ENCODE measurements around the gene MMP28. TPM values are rescaled to one million over a fixed set of nuclear protein-coding genes. Genes with fewer than 3 reads are reported as not detected.

Gene MMP28
- total RNA-seq, 1 donor from 2014 or later, result 44.6 TPM

DNA sequence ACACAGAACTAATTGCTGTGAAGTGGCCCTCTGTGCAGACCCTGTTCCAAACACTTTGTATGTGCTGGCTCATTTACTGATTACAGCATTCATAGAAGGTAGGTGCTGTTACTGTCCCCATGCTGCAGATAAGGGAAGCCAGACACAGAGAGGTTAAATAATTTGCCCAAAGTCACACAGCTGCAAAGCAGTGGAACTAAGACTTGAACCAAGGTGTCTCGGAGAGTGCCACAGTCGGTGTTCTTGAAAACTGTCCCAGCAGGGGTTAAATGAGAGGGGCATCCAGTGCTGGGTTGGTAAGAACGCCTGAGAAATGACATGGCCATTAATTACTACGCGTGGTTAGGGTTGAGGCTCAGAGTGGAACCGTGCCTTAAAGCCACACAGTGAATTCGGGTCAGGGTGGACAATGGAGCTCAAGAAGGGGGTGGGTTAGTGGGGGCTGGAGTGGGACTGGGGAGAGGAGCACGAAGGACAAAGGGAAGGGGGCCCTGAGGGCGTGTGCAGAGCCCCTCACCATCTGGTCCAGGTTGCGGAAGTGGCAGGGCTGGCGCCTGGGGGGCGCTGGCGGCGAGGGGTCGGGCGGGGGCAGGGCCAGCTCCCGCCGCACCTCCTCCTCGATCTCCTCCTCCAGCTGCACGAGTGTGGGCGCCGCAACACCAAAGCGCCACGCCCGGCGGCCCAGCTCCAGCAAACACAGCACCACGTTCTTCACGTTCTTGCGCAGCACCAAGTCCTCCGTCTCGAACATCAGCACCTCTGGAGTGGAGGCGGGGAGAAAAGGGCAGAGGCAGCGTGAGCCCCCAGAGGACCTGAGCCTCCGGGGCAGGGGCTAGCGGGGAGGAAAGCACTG, 45.7 kb downstream of the MMP28 start:
- Histone ChIP-seq H3K4me3 (no peak overlapping the region), H3K9me3 (no peaks in the 10 kb centered on the region), H3K27ac (no peak overlapping the region), H3K27me3 (no peaks in the 10 kb centered on the region), H3K4me1 (peaks cover 0 to 5% of the 10 kb centered on the region in 2 donors), H3K36me3 (no peaks in the 10 kb centered on the region)
- TF ChIP-seq, protein P1, sequence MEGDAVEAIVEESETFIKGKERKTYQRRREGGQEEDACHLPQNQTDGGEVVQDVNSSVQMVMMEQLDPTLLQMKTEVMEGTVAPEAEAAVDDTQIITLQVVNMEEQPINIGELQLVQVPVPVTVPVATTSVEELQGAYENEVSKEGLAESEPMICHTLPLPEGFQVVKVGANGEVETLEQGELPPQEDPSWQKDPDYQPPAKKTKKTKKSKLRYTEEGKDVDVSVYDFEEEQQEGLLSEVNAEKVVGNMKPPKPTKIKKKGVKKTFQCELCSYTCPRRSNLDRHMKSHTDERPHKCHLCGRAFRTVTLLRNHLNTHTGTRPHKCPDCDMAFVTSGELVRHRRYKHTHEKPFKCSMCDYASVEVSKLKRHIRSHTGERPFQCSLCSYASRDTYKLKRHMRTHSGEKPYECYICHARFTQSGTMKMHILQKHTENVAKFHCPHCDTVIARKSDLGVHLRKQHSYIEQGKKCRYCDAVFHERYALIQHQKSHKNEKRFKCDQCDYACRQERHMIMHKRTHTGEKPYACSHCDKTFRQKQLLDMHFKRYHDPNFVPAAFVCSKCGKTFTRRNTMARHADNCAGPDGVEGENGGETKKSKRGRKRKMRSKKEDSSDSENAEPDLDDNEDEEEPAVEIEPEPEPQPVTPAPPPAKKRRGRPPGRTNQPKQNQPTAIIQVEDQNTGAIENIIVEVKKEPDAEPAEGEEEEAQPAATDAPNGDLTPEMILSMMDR (IDR thresholded peaks at IDR 0.05), result no peak
- DNase-seq (ENCODE audit: low spot score in 2 of 2), result no peak
- intact Hi-C loops (cut with DNase I), result loop anchor here (5.0 kb wide), 1 partner anchor 87 kb away; no protein-coding TSS in a partner anchor

DNA sequence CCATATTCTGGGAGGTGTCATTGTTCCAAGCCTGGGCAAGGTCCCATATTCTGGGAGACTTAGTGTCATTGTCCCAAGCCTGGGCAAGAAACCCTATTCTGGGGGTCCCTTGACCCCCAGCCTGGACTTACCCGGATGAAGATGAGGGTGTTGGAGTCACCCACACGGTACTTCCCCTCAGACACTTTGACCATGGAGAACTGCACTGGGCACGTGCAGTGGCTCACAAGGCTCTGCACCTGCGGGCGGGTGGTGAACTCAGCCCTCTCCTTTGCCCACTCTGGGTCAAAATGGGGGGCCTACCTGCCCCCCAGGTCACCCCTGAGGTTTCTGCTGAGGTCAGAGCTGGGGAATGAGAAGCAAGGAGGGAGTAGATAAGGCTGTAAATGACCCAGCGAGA, 46.5 kb downstream of the MMP28 start:
- H3K4me3 ChIP-seq, result no peak overlapping the region
- intact Hi-C loops (cut with DNase I), result loop anchor here (5.0 kb wide), 1 partner anchor 87 kb away; no protein-coding TSS in a partner anchor
- peaks cover 3% of the 10 kb centered on the region for H3K27me3 ChIP-seq
- TF ChIP-seq, protein P1 (IDR thresholded peaks at IDR 0.05), result no peak
- H3K27ac ChIP-seq, result no peak overlapping the region
- H3K9me3 ChIP-seq, result no peaks in the 10 kb centered on the region
- H3K4me1 ChIP-seq, result peaks cover 0 to 5% of the 10 kb centered on the region in 2 donors
- no peak for DNase-seq (ENCODE audit: low spot score in 2 of 2)
- no peaks in the 10 kb centered on the region for H3K36me3 ChIP-seq

DNA sequence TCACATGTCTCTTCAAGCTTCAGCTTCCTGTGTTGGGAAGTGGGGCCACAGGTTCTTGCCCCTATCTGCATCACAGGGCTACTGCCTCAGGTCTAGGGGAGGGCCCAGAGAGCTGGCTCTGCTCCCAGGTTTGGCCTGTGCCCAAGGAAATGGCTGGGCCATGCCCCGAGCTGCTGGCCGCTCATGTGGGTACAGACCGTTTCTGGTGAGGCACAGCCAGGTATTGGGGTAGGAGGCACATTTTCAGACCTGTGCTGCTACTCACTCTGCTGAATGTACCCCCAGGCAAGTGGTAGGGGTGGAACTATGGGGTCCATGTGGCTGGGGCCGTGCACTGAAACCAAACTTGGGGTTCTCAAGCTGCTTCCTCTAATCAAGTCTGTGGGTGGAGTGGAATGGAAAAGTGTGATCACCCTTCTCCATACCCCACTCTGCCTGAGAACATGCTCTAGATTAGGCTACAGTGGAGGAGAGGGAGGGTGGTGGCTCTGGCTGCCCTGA, 47.0 kb downstream of the MMP28 start:
- Histone ChIP-seq H3K4me1 (peaks cover 0 to 5% of the 10 kb centered on the region in 2 donors), H3K4me3 (no peak overlapping the region), H3K27ac (no peak overlapping the region), H3K36me3 (no peaks in the 10 kb centered on the region), H3K27me3 (peaks cover 5% of the 10 kb centered on the region), H3K9me3 (no peaks in the 10 kb centered on the region)
- DNase-seq (ENCODE audit: low spot score in 2 of 2), result no peak
- TF ChIP-seq, protein P1 (IDR thresholded peaks at IDR 0.05), result no peak
- intact Hi-C loops (cut with DNase I), result loop anchor here (5.0 kb wide), 1 partner anchor 86 kb away; no protein-coding TSS in a partner anchor

DNA sequence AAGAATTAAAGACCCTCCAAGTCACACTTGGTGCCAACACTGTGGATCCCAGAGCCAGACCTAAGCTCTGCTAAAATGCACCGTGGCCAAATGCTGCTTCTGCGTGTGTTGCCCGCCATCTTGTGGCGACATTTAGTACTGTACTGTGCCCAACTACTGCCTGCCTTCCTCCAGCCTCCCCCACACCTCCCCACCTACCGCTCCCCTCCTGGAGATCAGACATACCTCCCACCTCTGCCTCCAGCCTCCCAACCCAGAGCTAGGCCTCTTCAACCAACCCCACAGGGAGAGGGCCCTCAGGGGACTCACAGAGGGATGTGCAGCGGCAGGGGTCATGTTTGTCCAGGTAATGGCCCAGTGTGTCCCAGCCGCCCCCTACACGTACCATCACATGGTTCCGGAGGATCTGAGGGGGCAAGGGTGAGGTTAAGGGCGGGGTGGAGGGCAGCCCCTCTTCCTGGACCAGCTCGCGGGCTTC, 47.9 kb downstream of the MMP28 start:
- DNase-seq (ENCODE audit: low spot score in 2 of 2), result peak in 1 of 2 donors; percentile 82
- Histone ChIP-seq H3K4me3 (no peak overlapping the region), H3K36me3 (no peaks in the 10 kb centered on the region), H3K27ac (no peak overlapping the region), H3K9me3 (no peaks in the 10 kb centered on the region), H3K27me3 (peaks cover 5% of the 10 kb centered on the region), H3K4me1 (peaks cover 0 to 5% of the 10 kb centered on the region in 2 donors)
- TF ChIP-seq, protein P1 (IDR thresholded peaks at IDR 0.05), result peak; percentile 90 to 92 (median 91)
- intact Hi-C loops (cut with DNase I), result loop anchor here (2.0 to 5.0 kb wide), 2 partner anchors 85 to 135 kb away; no protein-coding TSS in a partner anchor

DNA sequence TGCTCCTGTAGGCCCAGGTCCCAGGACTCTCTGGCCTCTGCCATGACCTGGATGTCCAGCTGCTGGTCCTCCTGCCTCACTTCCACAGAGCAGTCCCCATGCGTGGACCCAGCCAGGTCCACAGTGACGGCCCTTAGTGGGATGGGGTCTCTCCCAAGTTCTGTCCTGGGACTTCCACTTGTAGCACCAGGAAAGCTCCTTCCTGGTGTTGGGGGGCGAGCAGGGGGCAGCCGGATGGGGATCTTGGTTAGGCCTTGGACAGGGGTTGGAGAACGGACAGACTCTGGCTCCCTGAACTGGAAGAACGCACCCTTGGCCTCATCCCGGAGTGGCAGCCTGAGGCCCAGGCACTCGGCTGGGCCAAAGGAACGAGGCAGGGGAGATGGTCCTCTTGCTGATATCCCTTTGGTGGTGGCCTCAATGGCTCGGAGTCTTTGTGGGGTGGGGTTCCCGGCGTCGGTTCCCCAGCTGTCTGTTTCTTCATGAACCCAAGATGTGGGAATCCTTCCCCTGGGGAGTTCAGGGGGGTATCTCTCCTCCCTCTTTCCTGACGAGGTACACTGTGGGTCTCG, 49.6 kb downstream of the MMP28 start:
- TF ChIP-seq, protein P1 (IDR thresholded peaks at IDR 0.05), result no peak
- peaks cover 16% of the 10 kb centered on the region for H3K27me3 ChIP-seq
- intact Hi-C loops (cut with DNase I), result loop anchor here (2.0 to 5.0 kb wide), 2 partner anchors 84 to 133 kb away; no protein-coding TSS in a partner anchor

More for the DNA sequence above, 49.6 kb downstream of the MMP28 start:
- no peaks in the 10 kb centered on the region for H3K36me3 ChIP-seq
- no peaks in the 10 kb centered on the region for H3K9me3 ChIP-seq
- peaks cover 2 to 9% of the 10 kb centered on the region in 2 donors for H3K4me1 ChIP-seq
- no peak overlapping the region for H3K4me3 ChIP-seq
- no peak for DNase-seq (ENCODE audit: low spot score in 2 of 2)
- H3K27ac ChIP-seq, result no peak overlapping the region
